HepG2 (cell line): ENCODE data around the gene COBLL1. TPM values are rescaled to one million over a fixed set of nuclear protein-coding genes. Genes with fewer than 3 reads are reported as not detected.

Experiments used
- ATAC-seq: fragments of 200-7000 bp; cut with Tn5 transposase; 3 replicates; pipeline ENCODE4 v1.9.1; 2020; ENCODE audit warnings: mild to moderate bottlenecking, moderate library complexity
- BruUV-seq: library from RNA; stranded (reverse); fragments of 400-500 nt; replicated peaks from 2 replicates; lab custom pipeline; 2021; lab: Mats Ljungman, UMichigan
- CTCF ChIA-PET: fragments of 300-600 bp; formaldehyde crosslinking; extraction: SDS; loops from one replicate; lab custom pipeline; 2021; ENCODE audit warnings: low total read pairs, inconsistent platforms, low intra/inter-chr PET ratio; lab: Yijun Ruan, JAX
- POLR2A ChIA-PET: fragments of 350-600 bp; sonication (Branson Sonifier 250); formaldehyde crosslinking; loops from one replicate; lab custom pipeline; 2020; ENCODE audit warnings: antibody characterized with exemption, inconsistent platforms; lab: Yijun Ruan, JAX
- DNase-seq: peaks from one replicate; pipeline ENCODE4 v3.0.0-alpha.2; 2015; ENCODE audit warnings: low spot score
- FAIRE-seq: peaks from 3 replicates; lab custom pipeline; 2011; peaks lifted over from hg19 to GRCh38; lab: Jason Lieb, UNC
- H2AFZ ChIP-seq: one replicate; pipeline ENCODE4 v1.6.1; 2011; ENCODE audit warnings: low read length, inconsistent platforms
- H3K27ac ChIP-seq: fragments of 300-600 bp; 3 replicates; pipeline ENCODE4 v1.8.0; 2011; ENCODE audit warnings: mixed run types, mild to moderate bottlenecking, mixed read lengths, low read length, inconsistent platforms; ENCODE audit not compliant: insufficient read depth; ENCODE audit errors: extremely low read length
- H3K27me3 ChIP-seq, 2 experiments: fragments of 200-600 bp in 1 of 2; 2 replicates in 1 of 2; 3 replicates in 1 of 2; pipeline versions ENCODE4 v1.6.0 to v1.8.0; 2011; ENCODE audit warnings: low read length in 2 of 2, mild to moderate bottlenecking in 2 of 2, moderate library complexity in 2 of 2, inconsistent platforms in 1 of 2; ENCODE audit not compliant: insufficient read depth in 2 of 2, control insufficient read depth in 1 of 2
- H3K36me3 ChIP-seq, 2 experiments: fragments of 200-600 bp in 1 of 2; replicated peaks in 1 of 2; 2 replicates in 1 of 2; 3 replicates in 1 of 2; pipeline versions ENCODE4 v1.5.1 to v1.8.0; 2011; ENCODE audit warnings: low read length in 2 of 2, inconsistent platforms in 1 of 2; ENCODE audit not compliant: insufficient read depth in 2 of 2, control insufficient read depth in 1 of 2
- H3K4me1 ChIP-seq: 2 replicates; pipeline ENCODE4 v1.5.1; 2012; ENCODE audit warnings: low read length, inconsistent platforms; ENCODE audit not compliant: insufficient read depth
- H3K4me2 ChIP-seq: 2 replicates; pipeline ENCODE4 v1.6.0; 2011; ENCODE audit warnings: low read depth, low read length, inconsistent platforms
- H3K4me3 ChIP-seq, 3 experiments: fragments of 200-600 bp in 1 of 3; sonication (generic), shearing (Covaris generic) in 1 of 3; replicated peaks in 1 of 3; 2 replicates each; pipeline ENCODE4 v1.5.1; 2011 to 2016; ENCODE audit warnings: low read length in 3 of 3, inconsistent platforms in 2 of 3, low read depth in 2 of 3, mild to moderate bottlenecking in 2 of 3, control low read depth in 1 of 3, mixed read lengths in 1 of 3; ENCODE audit not compliant: insufficient read depth in 1 of 3
- H3K79me2 ChIP-seq: one replicate; pipeline ENCODE4 v1.6.1; 2011; ENCODE audit warnings: low read length, inconsistent platforms; ENCODE audit not compliant: insufficient read depth
- H3K9ac ChIP-seq: 2 replicates; pipeline ENCODE4 v1.6.0; 2011; ENCODE audit warnings: mild to moderate bottlenecking, low read depth, low read length, inconsistent platforms; ENCODE audit not compliant: insufficient read depth
- H3K9me3 ChIP-seq: 2 replicates; pipeline ENCODE4 v1.5.1; 2012; ENCODE audit warnings: mild to moderate bottlenecking, low read length
- H4K20me1 ChIP-seq: 2 replicates; pipeline ENCODE4 v1.6.0; 2011; ENCODE audit warnings: inconsistent platforms, mild to moderate bottlenecking, low read length, moderate library complexity; ENCODE audit not compliant: insufficient read depth
- HMG20A ChIP-seq: IDR thresholded peaks from 2 replicates; pipeline ENCODE4 v1.6.1; 2016; ENCODE audit warnings: borderline replicate concordance
- JUND ChIP-seq: sonication (generic); formaldehyde crosslinking; IDR thresholded peaks from 2 replicates; pipeline ENCODE4 v1.8.0; 2022; ENCODE audit warnings: mild to moderate bottlenecking, missing genetic modification reagents
- MYPOP ChIP-seq: sonication (generic); formaldehyde crosslinking; IDR thresholded peaks from 2 replicates; pipeline ENCODE4 v1.8.1; 2023; ENCODE audit warnings: mild to moderate bottlenecking, moderate library complexity, missing genetic modification reagents
- NR2F6 ChIP-seq, 2 experiments: IDR thresholded peaks; 2 replicates each; pipeline ENCODE4 v1.6.1; 2016; ENCODE audit warnings: antibody characterized with exemption in 1 of 2, mild to moderate bottlenecking in 1 of 2
- RBM22 ChIP-seq: fragments of 200-400 bp; formaldehyde crosslinking; optimal IDR thresholded peaks from 2 replicates; pipeline ENCODE3; 2017; ENCODE audit warnings: mild to moderate bottlenecking, low read length, moderate library complexity
- SAP130 ChIP-seq: IDR thresholded peaks from 2 replicates; pipeline ENCODE4 v1.6.1; 2016; ENCODE audit warnings: low read depth
- ZFP62 ChIP-seq: sonication (generic); formaldehyde crosslinking; IDR thresholded peaks from 2 replicates; pipeline ENCODE4 v1.4.0; 2020; ENCODE audit warnings: missing genetic modification reagents
- ZNF34 ChIP-seq: sonication (generic); formaldehyde crosslinking; IDR thresholded peaks from 2 replicates; pipeline ENCODE4 v1.4.0; 2020; ENCODE audit warnings: mild to moderate bottlenecking, missing genetic modification reagents, borderline replicate concordance
- ZNF678 ChIP-seq: sonication (generic); formaldehyde crosslinking; IDR thresholded peaks from 2 replicates; pipeline ENCODE4 v1.4.0; 2020; ENCODE audit warnings: mild to moderate bottlenecking, missing genetic modification reagents
- ZNF687 ChIP-seq: sonication (generic); formaldehyde crosslinking; IDR thresholded peaks from 2 replicates; pipeline ENCODE4 v1.5.1; 2020; ENCODE audit warnings: mild to moderate bottlenecking, missing genetic modification reagents, moderate library complexity
- ZNF704 ChIP-seq: sonication (generic); formaldehyde crosslinking; IDR thresholded peaks from 2 replicates; pipeline ENCODE4 v1.8.1; 2023; ENCODE audit warnings: mild to moderate bottlenecking, inconsistent platforms, moderate library complexity, missing genetic modification reagents, borderline replicate concordance
- ZNF710 ChIP-seq: sonication (generic); formaldehyde crosslinking; IDR thresholded peaks from 2 replicates; pipeline ENCODE4 v1.5.0; 2020; ENCODE audit warnings: mild to moderate bottlenecking, missing genetic modification reagents, borderline replicate concordance
- ZNF713 ChIP-seq: sonication (generic); formaldehyde crosslinking; IDR thresholded peaks from 2 replicates; pipeline ENCODE4 v1.4.0; 2020; ENCODE audit warnings: mild to moderate bottlenecking, missing genetic modification reagents
- ZNF746 ChIP-seq: sonication (generic); formaldehyde crosslinking; IDR thresholded peaks from 2 replicates; pipeline ENCODE4 v1.8.0; 2022; ENCODE audit warnings: mild to moderate bottlenecking, missing genetic modification reagents
- WGBS: methylation state at CpG from one replicate; pipeline ENCODE4 v1.1.6; 2017; ENCODE audit warnings: low lambda C conversion rate; 5-methylcytosine and 5-hydroxymethylcytosine counted together
- in situ Hi-C: cut with HindIII; loops from 2 replicates; pipeline ENCODE4 v1.10.0; 2017; ENCODE audit warnings: low pct_unique_long_range_greater_than_20kb; ENCODE audit not compliant: extremely low pct_ligation_motif_present
- intact Hi-C: fragments of 100-400 bp; cut with micrococcal nuclease; formaldehyde crosslinking; loops from one replicate; pipeline ENCODE4 v1.10.0; 2022; ENCODE audit not compliant: unreplicated experiment
- polyA plus RNA-seq, 8 experiments: library from polyadenylated mRNA; depleted of rRNA in 3 of 8; stranded (reverse) in 7 of 8; unstranded in 1 of 8; fragments of >200 nt; fragmentation: Illumina TruSeq in 4 of 8; extraction: Trizol in 4 of 8; gene quantifications; 2 replicates each; pipeline versions ENCODE4 v1.2.1 to v1.2.3, GENCODE V29; 2011 to 2016; ENCODE audit warnings: low read depth in 4 of 8, missing spikeins in 1 of 8, mixed read lengths in 1 of 8; ENCODE audit not compliant: insufficient read depth in 1 of 8
- total RNA-seq, 5 experiments: library from RNA; depleted of rRNA; stranded (reverse); fragments of >200 nt; fragmentation: Illumina TruSeq; extraction: Trizol; gene quantifications; 2 replicates each; pipeline ENCODE4 v1.2.3, GENCODE V29; 2016; ENCODE audit warnings: low read depth in 1 of 5

The COBLL1 gene
- total and polyA plus RNA-seq, 2 of the 13 experiments (the other 11 are each of a cell fraction or from before 2014, with no cell fraction given): 32.6 to 86.8 TPM

- TF ChIP-seq ZNF710 (CRISPR knock-in tag) (no peak), ZNF713 (no peak)
Observed at GRCh38 chr2:164792316-164793170, 49.1 kb downstream of the COBLL1 start (continued).

GRCh38 chr2:164789968-164790367, 51.7 kb downstream of the COBLL1 start:
- BruUV-seq: no TSS peak
- CTCF ChIA-PET: no interaction called here
- DNase-seq: no peak
- no peak for TF ChIP-seq ZNF704 (CRISPR knock-in tag)
- TF ChIP-seq ZNF746 (CRISPR knock-in tag): no peak
- TF ChIP-seq SAP130 (CRISPR knock-in tag): no peak
- no peak for TF ChIP-seq ZNF687
- no peak for TF ChIP-seq JUND (CRISPR knock-in tag)
- 0 out of 2 replicates have a peak, but pooled peaks have one; percentile 30 for TF ChIP-seq MYPOP (CRISPR knock-in tag)
- no peak for TF ChIP-seq NR2F6 (IDR thresholded peaks at IDR 0.05)
- no peak for TF ChIP-seq NR2F6 (CRISPR knock-in tag; IDR thresholded peaks at IDR 0.05)
- TF ChIP-seq RBM22: peak; percentile 52
- TF ChIP-seq HMG20A (CRISPR knock-in tag): no peak
- TF ChIP-seq ZFP62 (CRISPR knock-in tag): no peak
- TF ChIP-seq ZNF34 (CRISPR knock-in tag): no peak
- no peak for TF ChIP-seq ZNF678 (CRISPR knock-in tag)

More at GRCh38 chr2:164789968-164790367, 51.7 kb downstream of the COBLL1 start:
- H3K36me3 ChIP-seq: 0 out of 5 replicates have a peak, but pooled peaks cover 2% of the 10 kb centered on the region in 2 experiments
- no peak overlapping the region for H3K4me2 ChIP-seq
- FAIRE-seq (no peak), ATAC-seq (no peak; the same call in 2 of the 3 replicates)
- no peak overlapping the region for H3K9ac ChIP-seq
- no peaks in the 10 kb centered on the region for H4K20me1 ChIP-seq
- in situ Hi-C loops: no loop called here
- H3K4me3 ChIP-seq: no peak overlapping the region
- H2AFZ ChIP-seq: no peak overlapping the region
- no peaks in the 10 kb centered on the region for H3K9me3 ChIP-seq
- 96% methylated on average over 5 of the region's 5 CpGs for WGBS
- intact Hi-C loops: no loop called here
- peaks cover 19% of the 10 kb centered on the region for H3K4me1 ChIP-seq
- peaks cover 89% of the 10 kb centered on the region for H3K79me2 ChIP-seq
- H3K27ac ChIP-seq: no peak overlapping the region
- no peaks in the 10 kb centered on the region for H3K27me3 ChIP-seq
- POLR2A ChIA-PET: no interaction called here
